GM21723 (cell line): ENCODE data around the gene TRAF3.
"Not testable (repeated sequence)": the region's sequence is repeated elsewhere in the genome, so short reads cannot be mapped to it uniquely, and the experiment has no call there.

Experiments
- ATAC-seq: cut with Tn5 transposase; IDR thresholded peaks from one replicate; pipeline ENCODE4 v1.9.1; 2021; ENCODE audit warnings: mild to moderate bottlenecking, moderate library complexity; ENCODE audit not compliant: unreplicated experiment

Gene TRAF3

DNA sequence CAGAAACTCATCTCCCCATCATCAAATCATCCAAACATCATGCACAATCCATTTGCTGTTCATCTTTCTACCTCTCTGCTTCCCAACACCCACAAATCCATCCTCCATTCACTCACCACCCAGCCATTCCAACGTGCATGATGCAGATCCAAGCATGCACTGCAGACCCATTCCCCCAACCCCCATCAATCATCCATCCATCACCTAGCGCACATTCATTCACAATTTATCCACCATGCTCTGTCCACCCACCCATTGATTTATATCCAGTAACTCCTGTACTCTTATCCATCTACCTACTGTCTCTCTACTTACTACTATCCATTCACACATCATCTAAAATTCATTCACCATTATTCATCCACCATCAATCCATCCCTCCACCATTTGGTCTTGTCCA, 141.2 kb downstream of the TRAF3 start:
- no peak for ATAC-seq

DNA sequence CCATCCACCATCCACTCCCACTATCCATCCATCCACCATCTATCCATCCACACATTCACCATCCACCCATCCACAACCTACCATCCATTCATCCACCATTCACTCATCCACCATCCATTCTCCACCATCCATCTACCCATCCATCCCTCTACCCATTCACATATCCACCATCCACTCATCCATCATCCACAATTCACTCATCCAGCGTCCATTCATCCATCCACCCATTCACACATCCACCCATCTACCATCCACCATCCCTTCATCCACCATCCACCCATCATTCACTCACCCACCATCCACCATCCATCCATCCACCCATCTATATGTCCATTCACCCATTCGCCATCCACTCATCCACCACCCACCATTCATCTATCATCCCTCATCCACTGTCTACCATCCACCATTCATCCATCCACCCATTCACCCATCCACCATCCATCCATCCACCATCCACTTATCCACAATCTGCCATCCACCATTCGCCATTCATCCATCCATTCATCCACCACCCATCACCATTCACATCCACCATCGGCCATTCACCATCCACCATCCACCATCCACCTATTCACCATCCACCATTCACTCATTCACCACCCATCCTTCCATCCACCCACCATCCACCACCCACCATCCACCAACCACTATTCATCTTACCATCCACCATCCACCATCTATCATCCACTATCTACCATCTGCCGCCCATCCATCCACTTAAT, 143.2 kb downstream of the TRAF3 start:
- no peak for ATAC-seq

DNA sequence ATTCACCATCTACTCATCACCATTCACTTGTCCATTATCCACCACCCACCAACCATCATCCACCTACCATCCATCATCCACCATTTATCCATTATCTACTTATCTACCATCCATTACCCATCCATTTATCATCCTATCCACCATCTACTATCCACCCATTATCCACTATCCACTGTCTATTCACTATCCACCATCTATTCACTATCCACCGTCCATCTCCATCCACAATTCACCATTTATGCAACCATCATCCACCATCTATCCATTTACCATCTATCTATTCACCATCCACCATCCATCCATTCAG, 143.7 kb downstream of the TRAF3 start:
- no peak for ATAC-seq

DNA sequence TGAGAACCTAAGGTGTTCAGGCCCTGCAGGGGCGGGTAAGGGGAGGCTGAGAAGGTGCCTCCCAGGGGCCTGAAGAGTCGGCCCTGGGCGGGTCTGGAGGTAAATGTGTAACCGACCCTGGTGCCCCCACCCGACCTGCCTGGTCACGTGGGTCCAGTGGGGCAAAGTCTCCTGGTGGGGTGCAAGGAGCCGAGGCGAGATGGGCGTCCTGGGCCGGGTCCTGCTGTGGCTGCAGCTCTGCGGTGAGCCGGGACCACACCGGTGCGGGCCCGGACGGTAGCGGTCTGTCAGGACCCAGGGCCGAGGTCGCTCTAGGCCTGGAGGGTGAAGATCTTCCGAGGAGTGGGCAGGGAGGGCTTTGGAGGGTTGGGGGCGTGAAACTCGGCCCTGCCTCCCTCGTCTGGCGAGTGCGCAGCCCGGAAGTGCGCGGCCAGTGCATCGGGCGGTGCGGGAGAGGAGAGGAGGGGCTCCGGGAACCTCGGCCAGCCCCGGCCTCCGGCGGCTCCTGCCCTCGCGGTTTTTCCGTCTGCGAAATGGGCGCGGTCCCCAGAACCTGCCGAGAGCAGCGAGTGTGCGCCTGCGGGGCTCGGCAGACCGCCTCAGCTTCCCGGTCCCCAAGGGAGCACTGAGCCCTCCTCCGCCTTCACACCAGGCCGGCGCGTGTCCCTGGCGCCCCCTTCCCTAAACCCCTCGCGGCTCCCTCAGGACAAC, 145.4 kb downstream of the TRAF3 start, which contains the start of gene AMN:
TSS of gene AMN (plus strand) at position 174 of the 711 bp plus-strand sequence. CDS start at position 200, 26 bp downstream.
- ATAC-seq, result no peak

DNA sequence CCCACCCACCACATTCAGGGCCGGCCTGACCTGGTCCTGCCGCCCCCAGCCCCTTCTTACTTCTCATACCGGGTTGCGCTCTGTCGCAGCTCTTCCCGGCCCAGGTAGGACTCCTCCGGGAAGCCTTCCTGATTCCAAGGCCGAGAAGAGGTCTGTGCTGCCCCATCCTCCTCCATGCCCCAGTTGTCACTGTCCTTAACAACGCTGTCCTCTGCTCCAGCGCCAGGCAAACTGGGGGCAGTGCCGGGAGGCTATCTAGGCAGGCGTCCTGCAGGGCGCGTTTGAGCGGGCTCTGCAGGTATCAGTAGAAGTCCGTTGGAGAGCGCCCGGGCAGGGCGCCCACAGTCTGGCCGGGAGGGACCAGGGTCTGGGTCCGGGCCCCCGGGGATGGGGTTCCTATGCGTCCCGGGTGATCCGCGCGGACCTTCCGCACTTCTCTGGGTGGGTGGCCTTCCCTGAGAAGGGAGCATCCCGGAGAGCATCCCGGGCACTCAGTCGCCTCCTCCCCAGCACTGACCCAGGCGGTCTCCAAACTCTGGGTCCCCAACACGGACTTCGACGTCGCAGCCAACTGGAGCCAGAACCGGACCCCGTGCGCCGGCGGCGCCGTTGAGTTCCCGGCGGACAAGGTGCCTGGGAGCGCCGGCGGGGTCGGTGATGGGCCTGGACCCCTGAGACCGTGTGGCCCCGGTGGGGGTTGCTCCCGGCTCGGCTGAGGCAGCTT, 146.1 kb downstream of the TRAF3 start:
- ATAC-seq, result no peak

DNA sequence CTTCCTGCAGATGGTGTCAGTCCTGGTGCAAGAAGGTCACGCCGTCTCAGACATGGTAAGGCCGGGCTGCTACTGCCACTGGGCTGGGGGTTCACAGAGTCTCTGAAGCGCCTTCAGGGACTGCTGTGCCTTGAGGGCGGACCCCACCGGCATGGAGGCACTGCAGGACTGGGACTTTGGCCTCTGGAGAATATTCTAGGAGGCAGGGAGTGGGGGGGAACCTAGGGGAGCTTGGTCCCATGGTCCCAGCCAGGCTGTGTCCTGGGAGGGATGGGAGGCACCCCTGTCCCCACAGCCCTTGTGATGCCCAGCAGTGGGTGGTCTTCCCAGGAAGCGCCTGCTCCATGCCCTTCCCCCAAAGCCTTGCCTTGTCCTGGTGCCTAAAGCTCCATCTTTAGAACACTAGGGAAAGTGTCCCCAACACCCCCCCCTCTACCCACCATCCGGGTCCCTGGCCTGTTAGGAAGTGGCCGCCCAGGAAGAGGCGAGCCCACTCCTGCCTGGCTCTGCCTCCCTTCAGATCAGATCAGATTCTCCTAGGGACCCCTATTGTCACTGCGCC, 146.8 kb downstream of the TRAF3 start:
- no peak for ATAC-seq

DNA sequence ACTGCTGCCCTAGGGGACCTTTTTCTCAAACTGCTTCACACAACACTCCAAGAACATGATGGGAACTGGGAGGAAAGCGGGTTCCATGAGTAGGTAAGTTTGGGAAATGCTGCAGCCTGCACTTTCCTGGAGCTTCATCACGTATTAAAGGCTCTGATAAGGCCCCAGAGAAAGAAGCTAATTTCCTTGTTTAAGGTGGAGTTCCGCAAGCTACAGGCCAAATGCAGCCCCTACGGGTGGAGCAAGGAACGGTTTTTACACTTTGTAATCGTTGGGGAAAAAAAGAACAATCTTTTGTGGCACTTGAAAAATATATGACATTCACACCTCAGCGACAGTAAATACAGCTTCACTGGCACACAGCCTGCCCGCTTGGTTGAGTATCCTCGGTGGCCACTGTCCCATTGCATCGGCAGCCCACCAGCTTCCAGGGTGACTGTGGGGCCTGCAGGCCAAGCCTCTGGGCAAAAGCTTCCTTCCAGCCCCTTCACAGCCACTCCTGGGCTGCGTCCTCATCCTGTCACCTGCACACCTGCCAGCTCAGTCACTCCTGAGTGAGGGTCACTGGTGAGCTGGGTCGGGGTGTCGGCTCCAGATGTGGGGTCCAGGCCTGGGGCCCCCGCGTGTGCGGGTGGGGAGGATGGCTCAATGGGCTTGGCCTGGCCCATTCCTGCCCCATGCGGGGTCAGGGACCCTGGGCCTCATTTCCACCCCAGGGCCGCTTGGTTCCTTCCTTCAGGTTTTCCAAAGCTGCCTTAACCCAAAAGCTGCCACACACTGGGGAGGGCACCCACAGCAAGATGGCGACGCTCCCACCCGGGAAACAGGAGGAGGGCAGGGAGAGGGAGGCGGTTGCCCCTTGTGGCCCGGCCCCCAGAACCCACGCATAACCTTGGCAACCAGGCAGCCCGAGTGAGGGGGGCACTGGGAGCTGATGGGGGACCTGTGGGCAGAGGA, 147.7 kb downstream of the TRAF3 start:
- no peak for ATAC-seq

DNA sequence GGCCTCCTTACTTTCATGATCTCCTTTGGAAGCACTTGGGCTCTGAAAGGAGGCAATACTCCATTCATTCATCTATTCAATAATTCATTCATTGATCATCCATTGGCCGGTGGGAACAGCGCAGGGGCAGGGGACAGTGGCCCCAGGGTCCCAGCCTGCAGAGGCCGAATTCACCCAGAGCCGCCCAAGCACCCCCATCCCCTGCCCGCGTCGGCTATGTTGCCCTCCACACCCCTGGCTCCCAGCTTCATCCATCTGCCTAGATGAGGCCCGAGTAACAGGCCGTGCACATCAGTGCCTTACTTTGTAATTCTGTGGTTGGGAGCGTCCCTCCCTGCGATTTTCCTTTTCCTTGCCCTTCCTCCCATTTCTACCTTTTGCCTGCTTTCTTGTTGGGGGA, 148.4 kb downstream of the TRAF3 start:
- ATAC-seq, result no peak

DNA sequence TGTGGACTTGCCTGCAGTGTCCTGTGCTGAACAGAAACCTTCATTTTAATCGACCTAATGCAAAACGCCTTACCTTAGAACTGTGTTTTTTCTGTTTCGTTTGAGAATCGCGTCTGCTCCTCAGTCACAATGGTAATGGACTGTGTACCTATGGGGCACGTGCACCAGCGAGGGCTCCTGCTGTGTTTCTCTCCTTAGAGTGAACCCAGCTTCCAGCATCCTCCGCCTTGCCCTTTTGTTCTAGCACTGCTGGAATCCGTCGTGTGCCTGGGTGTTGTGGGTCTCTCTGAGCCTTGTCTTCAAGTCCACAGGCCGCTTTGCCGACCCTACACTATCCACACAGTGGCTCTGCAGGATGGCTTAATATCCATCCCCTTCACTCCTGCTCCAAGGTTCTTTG, 148.9 kb downstream of the TRAF3 start:
- ATAC-seq, result no peak

DNA sequence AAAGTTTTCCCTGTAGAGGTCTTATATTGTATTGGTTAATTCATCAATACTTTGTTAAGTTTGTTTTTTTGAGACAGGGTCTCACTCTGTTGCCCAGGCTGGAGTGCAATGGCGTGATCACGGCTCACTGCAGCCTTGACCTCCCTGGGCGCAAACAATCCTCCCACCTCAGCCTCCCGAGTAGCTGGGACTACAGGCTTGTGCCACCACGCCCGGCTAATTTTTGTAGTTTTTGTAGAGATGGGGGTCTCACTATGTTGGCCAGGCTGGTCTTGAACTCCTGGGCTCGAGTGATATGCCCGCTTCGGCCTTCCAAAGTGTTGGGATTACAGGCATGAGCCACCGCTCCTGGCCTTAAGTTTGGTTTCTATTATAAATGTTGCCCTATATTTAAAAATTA, 149.6 kb downstream of the TRAF3 start:
- not testable (repeated sequence) for ATAC-seq

DNA sequence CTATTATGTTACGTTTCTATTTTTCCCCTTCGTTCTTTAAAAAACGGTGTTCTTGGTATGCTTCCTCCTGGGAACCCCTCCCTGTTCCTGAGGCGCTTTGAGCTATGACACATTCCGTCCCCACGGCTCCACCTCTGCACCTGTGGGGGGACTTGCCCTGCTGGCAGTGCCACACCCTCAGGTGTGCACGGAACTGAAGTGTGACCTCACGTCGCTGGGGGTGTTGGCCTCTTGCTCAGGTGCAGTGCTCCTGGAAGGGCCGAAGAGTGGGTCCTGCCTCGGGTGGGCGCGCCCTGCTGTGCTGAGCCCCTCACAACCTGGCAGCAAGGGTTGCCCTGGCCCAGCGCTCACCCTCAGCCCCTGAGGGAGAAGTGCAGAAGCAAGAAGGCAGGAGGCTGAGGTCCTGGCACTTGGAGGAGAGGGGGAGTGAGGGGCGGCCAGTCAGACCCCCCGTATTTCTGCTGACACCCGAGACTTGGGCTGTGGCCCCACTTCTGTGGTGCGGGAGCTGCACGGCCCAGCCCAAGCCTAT, 150.2 kb downstream of the TRAF3 start:
- no peak for ATAC-seq

DNA sequence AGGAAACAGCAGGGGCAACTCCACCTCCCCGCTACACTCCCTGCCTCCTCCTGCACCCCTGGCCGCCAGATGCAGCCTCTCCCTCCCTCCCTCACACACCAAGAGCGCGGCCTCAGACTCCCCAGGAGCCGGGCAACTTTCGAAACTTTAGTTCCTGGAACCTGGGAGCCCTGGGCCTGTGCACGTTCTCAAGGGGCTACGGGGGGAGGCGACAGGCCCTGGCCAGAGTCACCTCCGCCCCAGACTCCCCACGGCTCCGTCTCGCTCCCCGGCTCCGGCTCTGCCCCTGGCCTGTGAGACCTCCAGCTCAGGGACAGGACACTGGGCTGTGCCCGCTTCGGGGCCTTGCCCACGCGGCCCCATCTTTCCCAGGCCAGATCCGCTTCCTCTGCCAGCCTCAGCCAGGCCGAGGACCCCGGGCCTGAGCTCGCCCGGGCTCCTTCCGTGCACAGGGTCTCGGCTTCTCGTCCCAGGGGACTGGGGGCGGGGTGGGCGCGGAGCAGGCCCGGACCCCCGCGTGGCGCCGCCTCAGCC, 150.7 kb downstream of the TRAF3 start:
- no peak for ATAC-seq

DNA sequence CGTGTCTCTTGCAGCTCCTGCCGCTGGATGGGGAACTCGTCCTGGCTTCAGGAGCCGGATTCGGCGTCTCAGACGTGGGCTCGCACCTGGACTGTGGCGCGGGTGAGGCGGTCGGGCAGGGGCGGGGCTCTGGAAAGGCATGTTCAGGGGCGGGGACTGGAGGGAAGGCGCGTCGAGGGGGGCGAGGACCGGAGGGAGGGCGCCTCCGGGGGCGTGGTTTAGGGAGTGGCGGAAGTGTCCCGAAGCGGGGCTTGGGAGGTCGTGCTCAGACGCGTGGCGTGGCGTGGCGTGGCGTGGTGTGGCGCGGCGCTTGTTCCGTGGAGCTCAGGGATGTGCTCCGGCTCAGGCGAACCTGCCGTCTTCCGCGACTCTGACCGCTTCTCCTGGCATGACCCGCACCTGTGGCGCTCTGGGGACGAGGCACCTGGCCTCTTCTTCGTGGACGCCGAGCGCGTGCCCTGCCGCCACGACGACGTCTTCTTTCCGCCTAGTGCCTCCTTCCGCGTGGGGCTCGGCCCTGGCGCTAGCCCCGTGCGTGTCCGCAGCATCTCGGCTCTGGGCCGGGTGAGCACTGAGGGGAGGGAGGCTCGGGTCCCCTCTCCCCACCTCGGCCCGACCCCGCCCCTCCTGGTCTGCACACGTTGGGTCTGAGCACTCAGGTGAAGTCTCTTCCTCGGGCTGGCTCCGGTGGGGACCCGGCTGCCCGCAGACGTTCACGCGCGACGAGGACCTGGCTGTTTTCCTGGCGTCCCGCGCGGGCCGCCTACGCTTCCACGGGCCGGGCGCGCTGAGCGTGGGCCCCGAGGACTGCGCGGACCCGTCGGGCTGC, 151.4 kb downstream of the TRAF3 start:
- ATAC-seq, result no peak

DNA sequence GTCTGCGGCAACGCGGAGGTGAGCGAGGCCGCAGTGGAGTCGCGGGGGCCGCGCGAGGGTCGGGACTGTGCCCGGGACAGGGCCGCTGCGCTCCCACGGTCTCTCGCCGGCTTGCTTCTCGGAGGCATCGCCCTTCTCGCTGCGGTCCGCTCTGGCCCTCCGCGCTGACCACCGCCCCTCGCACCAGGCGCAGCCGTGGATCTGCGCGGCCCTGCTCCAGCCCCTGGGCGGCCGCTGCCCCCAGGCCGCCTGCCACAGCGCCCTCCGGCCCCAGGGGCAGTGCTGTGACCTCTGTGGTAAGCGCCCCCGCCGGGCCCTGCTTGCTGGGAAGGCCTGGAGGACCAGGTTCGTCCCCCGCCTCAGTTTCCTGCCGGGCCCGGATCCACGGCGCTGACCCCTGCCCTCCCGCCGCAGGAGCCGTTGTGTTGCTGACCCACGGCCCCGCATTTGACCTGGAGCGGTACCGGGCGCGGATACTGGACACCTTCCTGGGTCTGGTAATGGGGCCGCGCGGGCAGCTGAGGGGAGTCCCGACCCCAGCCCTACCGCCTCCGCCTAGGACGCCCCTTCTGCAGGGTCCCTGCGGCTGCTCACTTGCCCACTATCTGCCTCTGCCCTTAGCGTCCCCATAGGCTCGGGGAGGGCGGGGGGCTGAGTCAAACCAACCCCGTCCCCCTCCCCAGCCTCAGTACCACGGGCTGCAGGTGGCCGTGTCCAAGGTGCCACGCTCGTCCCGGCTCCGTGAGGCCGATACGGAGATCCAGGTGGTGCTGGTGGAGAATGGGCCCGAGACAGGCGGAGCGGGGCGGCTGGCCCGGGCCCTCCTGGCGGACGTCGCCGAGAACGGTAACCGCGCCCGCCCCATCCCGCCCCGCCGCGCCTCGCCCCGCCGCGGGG, 152.2 kb downstream of the TRAF3 start:
- ATAC-seq, result no peak

DNA sequence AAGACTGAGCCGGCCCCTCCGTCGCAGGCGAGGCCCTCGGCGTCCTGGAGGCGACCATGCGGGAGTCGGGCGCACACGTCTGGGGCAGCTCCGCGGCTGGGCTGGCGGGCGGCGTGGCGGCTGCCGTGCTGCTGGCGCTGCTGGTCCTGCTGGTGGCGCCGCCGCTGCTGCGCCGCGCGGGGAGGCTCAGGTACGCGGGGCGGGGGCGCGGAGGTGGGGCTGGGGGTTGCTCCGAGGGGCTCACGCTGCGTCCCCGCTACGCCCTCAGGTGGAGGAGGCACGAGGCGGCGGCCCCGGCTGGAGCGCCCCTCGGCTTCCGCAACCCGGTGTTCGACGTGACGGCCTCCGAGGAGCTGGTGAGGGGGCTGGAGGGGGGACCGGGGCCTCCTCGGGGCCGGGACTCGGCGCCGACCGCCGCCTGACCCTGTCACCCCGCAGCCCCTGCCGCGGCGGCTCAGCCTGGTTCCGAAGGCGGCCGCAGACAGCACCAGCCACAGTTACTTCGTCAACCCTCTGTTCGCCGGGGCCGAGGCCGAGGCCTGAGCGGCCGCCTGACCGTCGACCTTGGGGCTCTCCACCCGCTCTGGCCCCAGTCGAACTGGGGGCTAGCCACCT, 153.0 kb downstream of the TRAF3 start:
- ATAC-seq, result no peak

DNA sequence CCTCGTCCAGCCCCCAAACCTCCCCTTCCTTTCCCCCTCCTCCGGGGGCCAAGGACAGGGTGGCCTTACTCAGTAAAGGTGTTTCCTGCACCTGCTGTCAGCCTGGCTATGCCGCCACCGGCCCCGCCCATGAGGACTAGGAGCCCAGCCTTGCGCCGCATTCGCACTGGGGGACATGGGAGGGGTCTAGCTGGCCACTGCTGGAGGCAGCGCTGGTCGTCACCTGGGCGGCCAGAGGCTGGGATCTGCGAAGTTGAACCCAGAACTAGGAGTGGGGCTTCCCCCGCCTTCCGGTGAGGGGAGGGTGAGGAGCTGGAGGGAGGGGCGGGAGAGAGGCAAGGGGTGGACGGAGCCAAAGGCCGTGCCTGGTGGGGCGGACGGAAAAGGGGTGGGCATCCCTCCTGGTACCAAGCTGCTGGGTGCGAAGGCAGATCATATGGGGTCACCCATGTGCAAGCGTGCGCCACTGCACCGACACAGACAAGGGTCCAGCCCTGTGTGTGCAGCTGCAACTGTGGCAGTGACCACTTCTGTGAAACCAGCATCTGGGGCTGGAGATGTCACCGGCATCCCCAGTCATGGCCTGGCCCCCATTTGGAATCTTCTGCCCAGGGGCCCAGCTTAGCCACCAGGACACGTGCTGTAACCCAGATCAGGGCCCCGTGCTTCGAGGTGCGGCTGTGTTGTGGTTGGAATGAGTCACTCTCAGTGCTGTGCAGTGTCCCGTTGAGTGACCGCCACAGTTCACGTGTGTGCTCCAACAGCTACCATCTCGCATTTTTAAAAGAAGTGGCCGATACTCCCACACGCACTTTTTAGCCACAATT, 153.7 kb downstream of the TRAF3 start:
- ATAC-seq, result no peak
